ENCODE measurements around the gene SUPT16H. TPM values are rescaled to one million over a fixed set of nuclear protein-coding genes. Genes with fewer than 3 reads are reported as not detected.

SUPT16H gene
- total and polyA plus RNA-seq, 2 of the 13 experiments (the other 11 are each of a cell fraction or from before 2014, with no cell fraction given): 77.5 to 230 TPM

GRCh38 chr14:21382886-21383847 lies 652 bp downstream of the SUPT16H start (continued):
- no peak for TF ChIP-seq KIAA2018 (CRISPR knock-in tag; IDR thresholded peaks at IDR 0.05; ENCODE audit: borderline replicate concordance)
- TF ChIP-seq ZNF564 (CRISPR knock-in tag; IDR thresholded peaks at IDR 0.05): peak; percentile 84
- no peak for TF ChIP-seq YEATS2 (CRISPR knock-in tag; IDR thresholded peaks at IDR 0.05; ENCODE audit: borderline replicate concordance)
- TF ChIP-seq SMAD9 (CRISPR knock-in tag; IDR thresholded peaks at IDR 0.05): no peak
- 0 out of 2 replicates have a peak, but pooled peaks have one; percentile 26 for TF ChIP-seq ZNF570 (CRISPR knock-in tag; IDR thresholded peaks at IDR 0.05; ENCODE audit: borderline replicate concordance)
- TF ChIP-seq FOSL2 (CRISPR knock-in tag; IDR thresholded peaks at IDR 0.05): peak; percentile 14; the same call in 1 of the 2 replicates
- peak; percentile 62; the same call in 1 of the 2 replicates for TF ChIP-seq ZNF747 (CRISPR knock-in tag; IDR thresholded peaks at IDR 0.05; ENCODE audit: borderline replicate concordance)
- peak; percentile 70 for TF ChIP-seq TFDP1 (CRISPR knock-in tag; IDR thresholded peaks at IDR 0.05; ENCODE audit: borderline replicate concordance)
- TF ChIP-seq E2F5 (CRISPR knock-in tag; conservative IDR thresholded peaks at IDR 0.05): no peak
- no peak; the same call in 1 of the 2 replicates for TF ChIP-seq ZNF354B (CRISPR knock-in tag; IDR thresholded peaks at IDR 0.05)
- TF ChIP-seq HDAC2 (CRISPR knock-in tag; IDR thresholded peaks at IDR 0.05): no peak
- no peak for TF ChIP-seq NCOA2 (CRISPR knock-in tag; IDR thresholded peaks at IDR 0.05)
- TF ChIP-seq MXI1 (IDR thresholded peaks at IDR 0.05; ENCODE audit: borderline replicate concordance, low read depth, low read length): peak; percentile 6; the same call in 1 of the 3 replicates
- peak; percentile 43; the same call in 1 of the 2 replicates for TF ChIP-seq ZFAT (CRISPR knock-in tag; conservative IDR thresholded peaks at IDR 0.05)
- no peak for TF ChIP-seq ZNF33B (CRISPR knock-in tag; IDR thresholded peaks at IDR 0.05)
- 0 out of 2 replicates have a peak, but pooled peaks have one; percentile 0 for TF ChIP-seq ATF1 (CRISPR knock-in tag; IDR thresholded peaks at IDR 0.05)
- TF ChIP-seq KDM5A (IDR thresholded peaks at IDR 0.05; ENCODE audit: borderline replicate concordance, low read length): no peak

All from HepG2 (cell line).